ENCODE measurements around the gene ARFGEF3. TPM values are rescaled to one million over a fixed set of nuclear protein-coding genes. Genes with fewer than 3 reads are reported as not detected.
"Not testable (repeated sequence)": the region's sequence is repeated elsewhere in the genome, so short reads cannot be mapped to it uniquely, and the experiment has no call there.

ARFGEF3 gene
- total RNA-seq, 2 donors from 2014 or later = 0.53 to 0.76 TPM

GRCh38 chr6:138264372-138264880 lies 102.7 kb downstream of the ARFGEF3 start:
- Mint-ChIP-seq H3K9me3 (no peaks in the 10 kb centered on the region), H3K27ac (no peak overlapping the region), H3K36me3 (ENCODE audit: insufficient read depth in 2 of 2) (no peaks in the 10 kb centered on the region), H3K4me1 (ENCODE audit: low read depth) (no peaks in the 10 kb centered on the region), H3K4me3 (no peak overlapping the region), H3K27me3 (ENCODE audit: low read depth) (peaks cover 10% of the 10 kb centered on the region)
- DNase-seq = no peak
- no peak for ATAC-seq (replicated peaks in 1 of 2)

DNA sequence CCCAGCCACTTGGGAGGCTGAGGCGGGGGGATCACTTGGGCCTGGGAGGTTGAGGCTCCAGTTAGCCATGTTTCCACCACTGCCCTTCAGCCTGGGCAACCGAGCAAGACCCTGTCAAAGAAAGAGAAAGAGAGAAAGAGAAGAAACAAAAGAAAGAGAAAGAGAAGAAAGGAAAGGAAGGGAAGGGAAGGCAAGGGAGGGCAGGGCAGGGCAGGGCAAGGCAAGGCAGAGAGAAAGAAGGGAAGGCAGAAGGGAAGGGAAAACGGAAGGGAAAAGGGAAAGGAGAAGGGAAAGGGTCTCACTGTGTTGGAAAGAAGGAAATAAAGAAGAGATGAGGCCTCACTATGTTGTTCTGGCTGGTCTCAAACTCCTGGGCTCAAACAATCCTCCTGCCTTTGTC lies 104.4 kb downstream of the ARFGEF3 start:
- peaks cover 19% of the 10 kb centered on the region for H3K27me3 Mint-ChIP-seq (ENCODE audit: low read depth)
- DNase-seq (no peak), ATAC-seq (replicated peaks in 1 of 2) (no peak)
- H3K4me1 Mint-ChIP-seq (ENCODE audit: low read depth) = no peaks in the 10 kb centered on the region
- H3K4me3 Mint-ChIP-seq = no peak overlapping the region
- H3K9me3 Mint-ChIP-seq = no peaks in the 10 kb centered on the region
- no peaks in the 10 kb centered on the region for H3K36me3 Mint-ChIP-seq (ENCODE audit: insufficient read depth in 2 of 2)
- H3K27ac Mint-ChIP-seq = no peak overlapping the region

DNA sequence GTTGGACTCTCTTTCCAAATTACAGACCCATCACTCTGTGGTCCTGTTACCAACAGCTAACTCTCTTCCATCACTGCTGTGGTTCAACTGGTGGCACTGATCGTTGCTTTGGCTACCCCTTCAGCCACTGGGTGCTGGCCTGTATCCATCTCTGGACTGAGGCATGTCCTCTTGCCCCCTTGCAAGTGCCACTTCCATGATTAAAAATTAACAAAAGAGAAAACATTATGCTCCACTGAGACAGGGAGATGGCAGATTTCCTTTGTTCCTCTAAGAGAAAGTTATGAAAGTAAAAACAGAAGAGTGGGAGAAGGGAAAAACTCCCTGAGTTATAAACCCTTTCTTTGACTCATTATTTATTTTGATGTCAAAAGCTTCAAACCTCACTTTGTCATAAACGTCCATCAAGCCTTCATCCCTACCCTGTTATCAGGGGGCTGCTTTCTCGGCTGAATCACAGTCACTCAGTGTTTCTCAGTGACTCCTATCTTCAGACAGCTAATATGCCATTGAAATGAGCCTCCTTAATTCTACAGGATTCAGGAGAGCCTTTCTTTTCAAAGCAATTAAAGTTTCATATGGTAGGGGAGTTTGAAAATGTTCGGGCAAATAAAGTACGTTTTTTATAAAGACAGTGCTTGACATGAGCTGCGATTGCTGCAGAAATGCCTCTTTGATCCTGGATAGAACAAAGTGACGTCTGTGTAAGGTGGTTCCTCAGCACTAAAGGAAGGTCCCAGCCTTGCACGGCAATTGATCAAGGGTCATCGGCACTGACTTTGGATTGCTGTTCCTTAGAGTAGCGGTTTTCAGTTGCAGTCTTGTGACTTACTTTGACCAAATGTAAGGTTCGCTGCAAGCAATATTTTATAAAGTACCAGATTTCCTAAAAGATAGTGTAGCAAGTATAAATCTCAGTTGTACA lies 106.5 kb downstream of the ARFGEF3 start:
- Mint-ChIP-seq H3K9me3 (no peaks in the 10 kb centered on the region), H3K4me1 (ENCODE audit: low read depth) (no peaks in the 10 kb centered on the region)

DNA sequence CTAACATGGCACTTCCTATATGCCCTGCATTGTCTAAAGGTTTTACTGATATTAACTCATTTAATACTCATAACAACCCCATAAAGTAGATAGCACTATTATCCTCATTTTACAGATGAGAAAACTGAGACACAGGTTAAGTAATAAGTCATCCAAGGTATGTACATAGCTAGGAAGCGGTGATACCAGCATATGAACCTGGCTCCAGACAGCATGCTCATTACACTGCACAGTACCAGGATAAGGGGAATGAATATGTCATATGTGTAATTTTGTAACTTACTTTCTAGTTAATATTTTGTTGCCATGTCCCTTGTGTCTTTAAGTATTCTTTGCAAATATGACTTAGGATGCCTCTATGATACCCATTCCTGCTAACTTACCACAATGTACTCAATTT lies 109.7 kb downstream of the ARFGEF3 start:
- DNase-seq (no peak), ATAC-seq (replicated peaks in 1 of 2) (no peak)
- H3K9me3 Mint-ChIP-seq = no peaks in the 10 kb centered on the region
- H3K4me1 Mint-ChIP-seq (ENCODE audit: low read depth) = no peaks in the 10 kb centered on the region
- H3K27ac Mint-ChIP-seq = no peak overlapping the region
- peaks cover 13% of the 10 kb centered on the region for H3K27me3 Mint-ChIP-seq (ENCODE audit: low read depth)
- H3K36me3 Mint-ChIP-seq (ENCODE audit: insufficient read depth in 2 of 2) = no peaks in the 10 kb centered on the region
- H3K4me3 Mint-ChIP-seq = no peak overlapping the region

More for the DNA sequence above, 106.5 kb downstream of the ARFGEF3 start:
- DNase-seq (no peak), ATAC-seq (replicated peaks in 1 of 2) (no peak)
- Mint-ChIP-seq H3K4me3 (no peak overlapping the region), H3K36me3 (ENCODE audit: insufficient read depth in 2 of 2) (no peaks in the 10 kb centered on the region), H3K27me3 (ENCODE audit: low read depth) (peaks cover 19% of the 10 kb centered on the region), H3K27ac (no peak overlapping the region)

GRCh38 chr6:138272533-138273315 lies 111.0 kb downstream of the ARFGEF3 start:
- Mint-ChIP-seq H3K27me3 (ENCODE audit: low read depth) (peaks cover 13% of the 10 kb centered on the region), H3K4me3 (no peak overlapping the region), H3K27ac (no peak overlapping the region), H3K9me3 (no peaks in the 10 kb centered on the region), H3K36me3 (ENCODE audit: insufficient read depth in 2 of 2) (no peaks in the 10 kb centered on the region), H3K4me1 (ENCODE audit: low read depth) (no peaks in the 10 kb centered on the region)
- ATAC-seq (replicated peaks in 1 of 2) (no peak), DNase-seq (no peak)

DNA sequence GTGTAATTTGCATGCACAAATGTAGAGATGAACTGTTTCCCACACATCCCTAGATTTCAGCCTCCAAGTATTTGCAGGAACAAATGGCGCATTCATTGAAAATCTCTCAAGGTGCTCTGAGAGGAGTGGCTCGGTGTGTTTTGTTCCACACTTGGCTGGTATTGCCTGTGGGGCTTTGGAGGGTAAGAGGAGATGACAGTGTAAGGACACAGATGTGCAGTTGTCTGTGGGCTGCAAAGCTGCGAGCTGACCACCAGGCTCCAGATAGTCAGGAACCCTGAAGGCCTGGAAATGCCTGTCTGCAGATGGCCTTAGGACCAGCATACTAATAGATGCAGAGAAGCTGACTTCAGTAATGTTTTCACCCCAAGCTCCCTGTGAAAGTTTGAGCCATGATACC lies 114.2 kb downstream of the ARFGEF3 start:
- Mint-ChIP-seq H3K27me3 (ENCODE audit: low read depth) (peaks cover 1% of the 10 kb centered on the region), H3K4me1 (ENCODE audit: low read depth) (no peaks in the 10 kb centered on the region), H3K4me3 (no peak overlapping the region), H3K27ac (no peak overlapping the region), H3K9me3 (no peaks in the 10 kb centered on the region), H3K36me3 (ENCODE audit: insufficient read depth in 2 of 2) (no peaks in the 10 kb centered on the region)
- no peak for ATAC-seq (replicated peaks in 1 of 2)
- no peak for DNase-seq

GRCh38 chr6:138277835-138278234 lies 116.1 kb downstream of the ARFGEF3 start:
- no peaks in the 10 kb centered on the region for H3K36me3 Mint-ChIP-seq (ENCODE audit: insufficient read depth in 2 of 2)
- no peaks in the 10 kb centered on the region for H3K27me3 Mint-ChIP-seq (ENCODE audit: low read depth)
- no peak for DNase-seq
- H3K27ac Mint-ChIP-seq = no peak overlapping the region
- H3K4me3 Mint-ChIP-seq = no peak overlapping the region
- no peaks in the 10 kb centered on the region for H3K4me1 Mint-ChIP-seq (ENCODE audit: low read depth)
- no peaks in the 10 kb centered on the region for H3K9me3 Mint-ChIP-seq
- ATAC-seq (replicated peaks in 1 of 2) = no peak

GRCh38 chr6:138278326-138278725 lies 116.6 kb downstream of the ARFGEF3 start:
- no peak overlapping the region for H3K27ac Mint-ChIP-seq
- H3K36me3 Mint-ChIP-seq (ENCODE audit: insufficient read depth in 2 of 2) = no peaks in the 10 kb centered on the region
- no peaks in the 10 kb centered on the region for H3K9me3 Mint-ChIP-seq
- H3K4me3 Mint-ChIP-seq = no peak overlapping the region
- no peaks in the 10 kb centered on the region for H3K27me3 Mint-ChIP-seq (ENCODE audit: low read depth)
- H3K4me1 Mint-ChIP-seq (ENCODE audit: low read depth) = no peaks in the 10 kb centered on the region
- DNase-seq = no peak
- ATAC-seq (replicated peaks in 1 of 2) = no peak

DNA sequence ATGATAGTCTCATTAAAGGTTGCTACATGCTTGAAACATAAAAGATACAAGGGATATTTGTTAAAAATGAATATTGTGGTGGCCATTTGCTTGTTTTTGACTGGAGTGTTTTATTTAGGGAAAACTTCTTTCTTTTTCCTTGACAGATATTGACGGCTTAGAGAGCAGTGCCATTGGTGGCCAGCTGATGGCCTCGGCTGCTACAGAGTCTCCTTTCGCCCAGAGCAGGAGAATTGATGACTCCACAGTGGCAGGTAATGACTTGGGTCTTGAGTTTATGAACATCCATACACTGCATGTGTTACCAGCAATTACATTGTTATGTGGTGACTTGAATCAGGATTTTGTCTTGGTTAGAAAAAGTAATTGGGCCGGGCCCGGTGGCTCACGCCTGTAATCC lies 124.1 kb downstream of the ARFGEF3 start:
- Mint-ChIP-seq H3K27me3 (ENCODE audit: low read depth) (no peaks in the 10 kb centered on the region), H3K4me1 (ENCODE audit: low read depth) (peaks cover 5% of the 10 kb centered on the region), H3K4me3 (no peak overlapping the region), H3K27ac (no peak overlapping the region), H3K36me3 (ENCODE audit: insufficient read depth in 2 of 2) (no peaks in the 10 kb centered on the region), H3K9me3 (no peaks in the 10 kb centered on the region)
- DNase-seq (no peak), ATAC-seq (replicated peaks in 1 of 2) (no peak)

- no peak for ATAC-seq (replicated peaks in 1 of 2)
- H3K4me1 Mint-ChIP-seq (ENCODE audit: low read depth) = peaks cover 5% of the 10 kb centered on the region
- no peaks in the 10 kb centered on the region for H3K27me3 Mint-ChIP-seq (ENCODE audit: low read depth)
- no peak overlapping the region for H3K4me3 Mint-ChIP-seq
- no peak overlapping the region for H3K27ac Mint-ChIP-seq
- no peaks in the 10 kb centered on the region for H3K9me3 Mint-ChIP-seq
- no peak for DNase-seq
- no peaks in the 10 kb centered on the region for H3K36me3 Mint-ChIP-seq (ENCODE audit: insufficient read depth in 2 of 2)
Measured at GRCh38 chr6:138286698-138287097, 125.0 kb downstream of the ARFGEF3 start.

- H3K9me3 Mint-ChIP-seq = no peaks in the 10 kb centered on the region
- ATAC-seq (replicated peaks in 1 of 2) = peak; percentile 64 to 68
- no peak overlapping the region for H3K4me3 Mint-ChIP-seq
- H3K27me3 Mint-ChIP-seq (ENCODE audit: low read depth) = no peaks in the 10 kb centered on the region
- no peak overlapping the region for H3K27ac Mint-ChIP-seq
- H3K4me1 Mint-ChIP-seq (ENCODE audit: low read depth) = peaks cover 5% of the 10 kb centered on the region
- peak; percentile 56 to 58 for DNase-seq
- no peaks in the 10 kb centered on the region for H3K36me3 Mint-ChIP-seq (ENCODE audit: insufficient read depth in 2 of 2)
Measured at GRCh38 chr6:138287144-138287955, 125.6 kb downstream of the ARFGEF3 start.

DNA sequence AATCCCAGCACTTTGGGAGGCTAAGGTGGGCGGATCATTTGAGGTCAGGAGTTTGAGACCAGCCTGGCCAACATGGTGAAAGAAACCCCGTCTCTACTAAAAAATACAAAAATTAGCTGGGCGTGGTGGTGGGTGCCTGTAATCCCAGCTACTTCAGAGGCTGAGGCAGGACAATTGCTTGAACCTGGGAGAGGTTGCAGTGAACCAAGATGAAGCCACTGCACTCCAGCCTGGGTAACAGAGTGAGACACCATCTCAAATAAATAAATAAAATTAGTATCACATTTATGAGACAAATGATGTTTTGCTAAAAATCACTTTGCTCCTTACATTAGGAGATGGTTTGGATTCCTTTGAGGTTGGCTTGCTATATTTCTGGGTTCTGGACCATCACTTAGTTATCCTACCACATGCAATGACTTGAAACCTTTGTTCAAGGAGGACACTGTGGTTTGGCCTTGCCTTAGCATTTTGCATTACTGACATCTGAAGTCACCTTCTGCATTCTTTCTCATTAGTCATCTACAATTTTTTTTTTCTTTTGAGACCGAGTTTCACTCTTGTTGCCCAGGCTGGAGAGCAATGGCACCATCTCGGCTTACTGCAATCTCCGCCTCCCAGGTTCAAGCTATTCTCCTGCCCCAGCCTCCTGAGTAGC lies 126.8 kb downstream of the ARFGEF3 start:
- not testable (repeated sequence) for H3K9me3 Mint-ChIP-seq, H3K27ac Mint-ChIP-seq

More for the DNA sequence above, 126.8 kb downstream of the ARFGEF3 start:
- not testable (repeated sequence) for H3K4me3 Mint-ChIP-seq; DNase-seq; ATAC-seq (replicated peaks in 1 of 2); H3K27me3 Mint-ChIP-seq (ENCODE audit: low read depth); H3K36me3 Mint-ChIP-seq (ENCODE audit: insufficient read depth in 2 of 2); H3K4me1 Mint-ChIP-seq (ENCODE audit: low read depth)
